Skin epidermis (tissue), 12 donors: ENCODE data around the gene UQCC5.

Source experiments
- H3K27ac ChIP-seq, 21 experiments: fragments of 200-600 bp; sonication (generic) in 11 of 21; one replicate each; pipeline ENCODE4 v1.5.0; 2020; ENCODE audit warnings: mild to moderate bottlenecking in 3 of 21, inconsistent platforms in 2 of 21, moderate library complexity in 2 of 21
- H3K4me3 ChIP-seq, 7 experiments: fragments of 200-600 bp; sonication (generic) in 2 of 7; one replicate each; pipeline ENCODE4 v1.5.0; 2020; ENCODE audit warnings: inconsistent platforms in 2 of 7, mild to moderate bottlenecking in 2 of 7, moderate library complexity in 1 of 7

Gene UQCC5

DNA sequence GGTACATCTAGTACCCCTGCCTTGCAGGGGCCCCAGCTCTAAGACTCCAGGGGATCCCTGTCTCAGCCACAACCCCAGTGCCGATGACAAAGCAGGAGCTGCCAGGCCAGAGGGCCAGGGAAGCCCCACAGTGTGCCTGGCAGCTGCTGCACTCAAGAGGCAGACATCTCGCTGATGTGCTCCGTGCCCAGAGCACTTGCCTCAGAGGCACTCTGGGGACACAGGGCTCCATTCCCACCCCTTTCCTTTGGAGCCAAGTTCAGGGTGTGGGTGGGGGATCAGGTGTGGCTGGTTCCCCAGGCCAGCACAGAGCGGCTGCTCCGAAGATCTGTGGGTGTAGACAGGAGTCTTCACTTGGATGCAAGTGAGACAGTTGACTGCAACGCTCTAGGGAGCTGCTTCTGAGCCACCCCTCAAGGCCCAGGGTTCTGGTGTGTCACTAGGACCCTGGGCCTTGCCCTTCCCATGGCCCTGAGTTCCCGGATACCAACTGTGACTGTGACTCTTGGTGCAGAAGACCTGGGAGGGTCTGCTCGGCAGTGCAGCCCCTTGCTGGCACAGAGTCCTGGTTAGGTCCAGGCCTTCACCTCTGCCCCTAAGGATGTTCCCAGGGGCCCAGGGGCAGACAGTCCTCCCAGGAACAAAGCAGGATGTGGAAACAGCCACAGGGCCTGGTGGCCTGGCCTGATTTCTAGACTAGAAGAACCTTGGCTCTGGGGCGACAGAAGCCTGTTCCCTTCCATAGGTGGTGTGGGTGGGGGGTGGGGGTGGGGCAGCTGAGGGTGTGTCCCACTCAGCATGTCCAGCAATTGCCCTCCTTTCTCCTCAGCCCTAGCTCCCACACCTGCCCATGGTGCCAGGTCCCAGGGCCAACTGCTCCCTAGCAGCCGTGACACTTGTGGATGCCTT, 5.2 kb upstream of the UQCC5 start:
- H3K27ac ChIP-seq, result peak overlapping the region in 9 of 21 experiments; percentile 0 to 71 (median 44)
- H3K4me3 ChIP-seq, result no peak overlapping the region

DNA sequence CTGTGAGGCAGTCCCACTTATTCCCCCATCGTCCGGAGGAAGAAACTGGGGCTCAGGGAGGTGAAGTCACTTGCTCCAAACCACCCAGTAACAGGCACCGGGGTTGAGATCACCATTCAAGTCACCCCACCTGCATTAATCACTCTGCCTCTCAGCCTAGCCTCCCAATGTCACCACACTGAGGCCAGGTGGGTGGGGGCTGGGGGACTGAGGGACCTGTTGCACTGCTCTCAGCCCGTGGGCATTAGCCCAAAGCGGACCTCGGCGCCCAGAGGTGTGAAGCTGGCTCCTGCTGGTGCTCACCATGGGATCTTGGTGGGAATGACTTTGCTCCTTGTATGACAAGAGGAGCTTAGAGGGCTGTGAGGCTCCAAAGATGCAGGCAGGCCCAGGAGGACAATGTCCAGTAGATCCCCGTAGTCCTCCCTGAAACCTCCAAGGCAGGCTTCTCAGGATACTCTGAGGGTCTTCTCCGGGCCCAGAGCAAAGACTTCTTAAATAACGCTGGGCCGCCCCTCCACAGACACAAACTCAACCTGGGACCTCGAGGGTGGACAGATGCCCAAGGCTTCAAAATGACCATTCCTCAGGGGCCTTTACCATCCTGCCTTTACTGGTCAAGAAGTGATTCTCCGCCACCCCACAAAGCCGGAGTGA, 4.4 kb upstream of the UQCC5 start:
- H3K27ac ChIP-seq, result peak overlapping the region in 11 of 21 experiments; percentile 0 to 72 (median 44)
- peak overlapping the region in 5 of 7 experiments; percentile 53 to 81 (median 73) for H3K4me3 ChIP-seq

DNA sequence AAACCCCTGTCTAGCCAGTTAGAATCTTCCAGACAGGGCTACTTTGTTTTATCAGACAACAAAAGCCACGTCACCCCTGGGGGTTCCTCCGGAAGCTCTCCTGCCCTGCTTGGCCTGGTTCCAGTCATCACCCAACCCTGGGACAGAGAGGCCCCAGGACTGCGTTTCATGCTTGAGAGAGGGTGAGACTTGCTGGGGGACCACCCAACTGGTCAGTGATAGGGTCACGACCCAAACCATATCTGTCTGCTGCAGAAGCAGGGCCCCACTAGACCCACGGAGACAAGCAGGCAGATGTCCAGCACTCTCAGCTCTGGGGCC, 3.9 kb upstream of the UQCC5 start:
- Histone ChIP-seq H3K27ac (peak overlapping the region in 17 of 21 experiments; percentile 10 to 82 (median 70)), H3K4me3 (peak overlapping the region; percentile 52 to 81 (median 69))

DNA sequence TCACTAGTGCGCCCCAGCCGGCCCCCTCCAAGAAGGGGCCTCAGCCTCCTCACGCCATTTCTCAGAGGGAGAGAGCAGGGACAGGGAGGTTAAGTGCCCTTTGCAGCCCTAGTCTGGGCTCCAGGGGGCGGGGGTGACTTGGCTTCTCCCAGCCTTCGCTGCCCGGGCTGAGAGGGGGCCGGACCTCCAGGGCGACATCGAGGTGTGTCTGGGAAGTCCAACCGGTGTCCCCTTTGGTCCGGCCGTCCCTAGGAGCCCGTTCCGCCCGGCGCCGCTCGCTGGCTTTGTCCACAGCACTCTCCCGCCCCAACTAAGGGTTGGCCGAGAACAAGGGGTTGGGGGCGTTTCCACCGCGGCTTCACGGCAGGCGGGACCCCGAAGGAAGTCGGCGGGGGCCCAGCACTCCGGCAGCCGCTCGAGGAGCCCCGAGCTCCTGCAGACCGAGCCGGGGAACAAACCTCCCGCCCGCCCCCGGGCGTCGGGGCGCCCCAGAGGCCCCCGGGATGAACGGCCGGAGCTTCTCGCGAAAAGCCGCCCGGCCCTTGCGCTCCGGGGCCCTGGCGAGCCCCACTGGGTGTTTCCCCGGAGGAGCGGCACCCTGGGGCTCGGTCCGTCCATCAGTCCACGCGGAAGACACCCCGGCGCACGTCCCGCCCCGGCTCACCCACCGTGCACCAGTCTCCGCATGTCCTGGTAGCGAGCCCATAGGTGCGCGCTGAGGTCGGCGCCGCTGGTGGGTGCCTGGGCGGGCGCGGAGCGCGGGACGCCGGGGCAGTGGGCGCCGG, 3.4 kb upstream of the UQCC5 start:
- peak overlapping the region; percentile 18 to 82 (median 70) for H3K27ac ChIP-seq
- H3K4me3 ChIP-seq, result peak overlapping the region; percentile 52 to 81 (median 69)

DNA sequence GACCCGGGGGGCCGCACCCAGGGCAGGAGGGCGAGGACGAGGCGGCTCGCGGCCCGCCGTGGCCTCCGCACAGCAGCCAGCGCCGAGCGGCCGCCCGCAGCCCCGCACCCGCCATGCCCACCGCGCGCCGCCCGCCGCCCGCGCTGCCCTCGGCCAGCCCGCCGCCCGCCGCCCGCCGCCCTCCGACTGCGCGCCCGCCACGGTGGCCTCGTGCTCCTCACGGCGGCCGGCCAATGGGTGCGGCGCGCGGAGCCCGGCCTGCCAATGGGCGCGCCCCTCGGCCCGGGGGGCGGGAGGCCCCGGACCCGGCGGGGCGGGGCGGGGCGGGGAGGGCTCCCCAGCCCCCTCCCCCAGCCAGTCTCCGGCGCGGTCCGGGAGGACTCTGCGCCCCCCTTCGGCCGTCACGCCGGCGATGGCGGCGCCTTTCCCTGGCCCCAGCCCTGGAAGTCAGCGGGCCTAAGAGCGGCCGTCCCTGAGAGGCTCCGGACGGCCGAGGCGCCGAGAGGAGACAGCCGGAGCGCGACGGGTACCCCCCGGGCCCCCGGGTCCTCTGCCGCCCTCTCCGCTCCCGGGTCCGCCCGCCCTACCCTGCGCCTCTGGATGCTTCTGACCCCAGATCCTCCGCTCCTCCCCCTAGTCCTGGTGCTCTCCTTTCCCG, 2.7 kb upstream of the UQCC5 start, which contains the start of gene NT5DC2:
Gene NT5DC2 (minus strand): TSS at position 235 of the 658 bp plus-strand sequence. CDS start 120 bp downstream, at position 115.
- Histone ChIP-seq H3K27ac (peak within 1 kb of the TSS; percentile 18 to 88 (median 78)), H3K4me3 (peak within 1 kb of the TSS; percentile 52 to 81 (median 69))

DNA sequence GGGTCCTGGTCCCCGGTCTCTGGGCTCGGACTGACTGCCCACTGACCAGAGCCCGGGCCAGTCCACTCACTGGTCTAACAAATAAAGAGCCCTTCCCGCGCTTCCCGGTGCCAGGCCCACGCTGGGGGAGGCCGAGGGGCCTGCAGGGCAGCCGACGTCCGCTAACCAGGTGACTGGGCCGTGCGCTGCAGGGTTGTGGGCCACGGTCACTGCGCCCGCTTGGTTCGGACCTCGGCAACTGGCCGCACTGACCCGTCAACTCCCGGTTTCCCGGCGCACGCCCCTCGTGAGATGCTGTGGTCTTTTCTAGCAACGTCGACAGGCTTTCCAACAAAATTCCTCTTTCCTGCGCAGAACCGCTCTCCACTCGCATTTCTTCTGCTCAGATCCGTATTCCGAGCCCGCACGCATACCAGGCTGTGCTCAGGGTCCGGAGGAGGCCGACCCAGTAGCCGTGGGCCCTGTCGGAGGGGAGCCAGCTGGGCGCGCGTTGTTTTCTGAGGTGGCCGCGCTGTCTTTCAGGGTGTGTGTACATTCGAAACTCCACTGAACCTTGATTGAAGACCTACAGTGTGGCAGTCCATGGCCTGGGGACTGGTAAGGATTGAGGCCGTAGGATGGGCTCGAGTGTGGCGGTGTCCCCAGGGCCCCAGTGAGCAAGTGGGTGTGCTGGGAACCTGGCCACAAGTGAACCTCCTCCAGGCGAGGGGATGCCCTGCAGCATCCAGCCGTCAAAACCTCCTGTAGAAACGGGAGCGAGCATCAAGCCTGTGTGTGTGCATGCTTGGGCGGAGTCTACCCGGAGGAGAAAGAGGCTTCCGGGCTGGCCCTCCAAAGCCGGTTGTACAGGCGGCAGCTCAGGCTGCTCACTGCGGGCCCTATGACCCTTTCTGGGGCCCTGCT, 1.9 kb upstream of the UQCC5 start:
- Histone ChIP-seq H3K4me3 (peak overlapping the region; percentile 42 to 81 (median 53)), H3K27ac (peak overlapping the region in 20 of 21 experiments; percentile 44 to 88 (median 80))

DNA sequence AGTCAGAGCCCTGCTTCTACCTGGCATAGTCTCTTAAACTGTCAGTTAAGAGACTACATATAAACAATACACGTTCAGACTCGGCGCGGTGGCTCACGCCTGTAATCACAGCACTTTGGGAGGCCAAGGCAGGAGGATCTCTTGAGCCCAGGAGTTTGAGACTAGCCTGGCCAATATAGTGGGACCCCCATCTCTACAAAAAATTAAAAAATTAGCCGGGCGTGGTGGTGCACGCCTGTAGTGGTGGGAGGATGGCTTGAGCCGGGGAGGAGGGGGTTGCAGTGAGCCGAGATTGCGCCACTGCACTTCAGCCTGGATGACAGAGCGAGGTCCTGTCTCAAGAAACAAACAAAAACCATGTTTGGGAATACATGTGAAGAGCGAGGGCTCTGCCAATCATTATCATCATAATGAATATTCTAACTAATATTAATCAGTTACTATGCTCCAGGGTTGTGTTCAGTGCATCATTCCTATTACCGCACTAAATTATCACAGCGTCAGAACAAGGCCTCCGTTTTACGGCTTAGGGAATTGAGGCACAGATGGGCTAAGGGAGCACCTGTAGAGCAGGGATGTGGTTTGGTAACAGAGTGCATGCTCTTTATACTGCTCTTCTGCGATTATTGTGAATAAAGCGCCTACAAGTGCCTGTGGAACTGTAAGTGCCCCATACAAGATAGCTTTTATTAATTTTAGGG, 844 bp upstream of the UQCC5 start:
- H3K27ac ChIP-seq, result peak overlapping the region in 10 of 21 experiments; percentile 56 to 88 (median 86)
- H3K4me3 ChIP-seq, result peak overlapping the region in 2 of 7 experiments; percentile 54 to 69

DNA sequence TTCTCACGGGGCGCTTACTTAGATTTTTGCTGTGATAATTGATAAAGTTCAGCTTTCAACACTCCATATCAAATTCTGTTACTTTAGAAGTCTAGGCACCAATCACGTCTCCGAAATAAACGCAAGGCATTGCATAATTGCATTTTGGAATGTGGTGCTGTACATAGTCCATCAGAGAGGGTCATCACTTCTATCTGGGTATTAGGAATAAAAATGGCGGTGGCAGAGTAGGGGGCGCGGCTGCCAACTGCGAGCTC, 365 bp upstream of the UQCC5 start:
- Histone ChIP-seq H3K4me3 (peak overlapping the region in 3 of 7 experiments; percentile 54 to 79 (median 69)), H3K27ac (peak overlapping the region in 5 of 21 experiments; percentile 24 to 88 (median 86))

DNA sequence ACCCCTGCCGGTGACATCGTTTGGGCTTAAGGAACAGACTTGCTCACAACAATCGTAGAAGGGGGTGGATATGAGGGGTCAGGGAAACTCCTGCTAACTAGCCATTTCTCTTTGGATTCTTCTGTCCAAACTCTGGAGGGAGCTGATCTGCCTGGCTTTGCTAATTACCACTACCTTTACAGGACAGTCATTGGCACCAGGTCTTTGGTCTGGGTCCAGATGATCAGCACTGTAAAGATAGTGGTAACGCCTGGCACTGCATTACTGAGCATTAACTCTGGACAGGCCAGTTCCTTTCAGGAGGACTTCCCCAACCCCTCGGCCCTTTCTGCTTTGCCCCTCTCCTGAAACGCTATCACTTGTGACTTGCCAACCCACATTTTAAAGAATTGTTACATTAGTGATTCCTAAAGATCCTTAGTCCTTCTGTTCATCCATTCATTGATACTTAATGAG, 788 bp downstream of the UQCC5 start:
- Histone ChIP-seq H3K27ac (peak overlapping the region in 20 of 21 experiments; percentile 28 to 94 (median 84)), H3K4me3 (peak overlapping the region; percentile 53 to 79 (median 69))

DNA sequence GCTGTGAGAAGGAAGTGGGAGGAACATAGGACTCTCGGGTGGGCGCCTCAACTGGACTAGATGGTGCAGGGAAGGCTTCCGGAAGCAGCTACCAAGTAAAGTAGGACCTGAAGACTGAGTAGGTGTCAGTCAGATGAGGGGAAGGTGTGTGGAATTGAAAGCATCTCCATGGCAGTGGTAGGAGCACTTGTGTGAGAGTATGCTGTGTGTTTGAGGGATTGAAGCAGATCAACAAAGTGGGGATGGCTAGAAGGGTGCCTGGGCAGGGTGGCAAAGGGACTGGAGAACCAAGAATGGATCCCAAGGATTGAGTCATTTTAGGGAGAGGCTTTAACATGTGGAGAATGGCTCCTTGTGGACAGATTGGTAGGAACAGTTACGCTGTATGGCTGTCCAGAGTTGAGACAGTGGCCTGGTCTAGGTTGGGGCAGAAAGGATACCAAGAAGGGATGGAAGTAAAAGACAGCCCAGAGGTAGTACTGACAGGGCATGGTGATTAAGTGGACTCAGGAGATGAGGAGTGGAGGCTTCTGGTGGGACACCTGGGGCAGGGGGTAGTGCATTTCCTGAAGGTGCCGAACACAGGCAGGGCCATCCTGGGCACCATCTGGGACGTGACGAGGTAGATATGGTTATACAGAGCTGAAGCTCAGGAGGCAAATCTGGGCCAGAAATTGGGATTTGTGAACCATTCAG, 1.5 kb downstream of the UQCC5 start:
- peak overlapping the region in 13 of 21 experiments; percentile 13 to 94 (median 85) for H3K27ac ChIP-seq
- H3K4me3 ChIP-seq, result peak overlapping the region; percentile 53 to 79 (median 69)

DNA sequence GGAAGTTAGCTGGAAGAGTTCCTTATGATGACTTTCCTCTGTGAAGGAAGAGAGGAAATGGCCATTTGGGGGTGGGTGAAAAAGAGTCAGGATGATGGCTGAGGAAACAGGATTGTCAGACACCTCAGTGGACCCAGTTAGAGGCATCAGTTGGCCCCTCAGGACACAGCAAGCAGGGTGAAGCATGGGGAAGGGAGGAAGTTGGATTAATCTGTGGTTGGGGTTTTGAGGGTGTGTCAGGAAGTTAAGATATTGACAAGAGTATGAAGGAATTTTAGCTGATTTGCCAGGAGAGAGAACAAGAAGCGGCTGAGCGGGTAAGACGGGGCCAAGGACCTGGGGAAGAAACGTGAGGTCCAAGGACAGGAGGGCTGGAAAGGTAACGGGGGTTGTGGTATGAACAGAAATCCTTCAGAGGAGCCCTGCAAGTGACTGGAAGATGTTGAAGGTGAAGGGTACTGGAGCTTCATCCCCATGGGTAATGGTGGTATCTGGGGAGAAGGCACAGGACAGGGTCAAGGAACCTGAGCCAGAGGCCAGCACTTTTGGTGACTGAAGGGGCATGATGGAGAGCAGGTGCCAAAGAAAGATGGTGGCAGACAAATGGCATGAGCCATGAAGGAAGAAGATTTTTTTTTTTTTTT, 2.7 kb downstream of the UQCC5 start:
- Histone ChIP-seq H3K27ac (peak overlapping the region in 4 of 21 experiments; percentile 2 to 91 (median 22)), H3K4me3 (no peak overlapping the region)

DNA sequence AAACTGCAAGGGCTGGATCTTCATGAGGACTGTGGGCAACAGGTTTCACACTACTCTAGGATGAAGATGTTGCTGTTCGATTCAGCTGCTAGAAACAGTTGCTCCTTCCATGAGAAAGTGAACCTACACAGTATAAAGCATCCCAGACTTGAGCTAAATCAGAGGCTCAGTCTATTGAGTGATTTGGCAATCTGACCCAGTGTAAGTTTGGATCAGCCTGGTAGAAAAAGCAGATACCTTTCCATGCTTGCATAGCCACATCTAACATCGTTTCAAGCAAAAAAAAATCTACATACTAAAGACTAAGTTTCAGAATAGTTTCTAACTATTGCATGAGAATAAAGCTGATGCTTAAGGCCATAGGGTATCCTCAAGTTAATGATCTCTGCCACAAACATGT, 4.6 kb downstream of the UQCC5 start:
- H3K27ac ChIP-seq, result no peak overlapping the region
- no peak overlapping the region for H3K4me3 ChIP-seq

DNA sequence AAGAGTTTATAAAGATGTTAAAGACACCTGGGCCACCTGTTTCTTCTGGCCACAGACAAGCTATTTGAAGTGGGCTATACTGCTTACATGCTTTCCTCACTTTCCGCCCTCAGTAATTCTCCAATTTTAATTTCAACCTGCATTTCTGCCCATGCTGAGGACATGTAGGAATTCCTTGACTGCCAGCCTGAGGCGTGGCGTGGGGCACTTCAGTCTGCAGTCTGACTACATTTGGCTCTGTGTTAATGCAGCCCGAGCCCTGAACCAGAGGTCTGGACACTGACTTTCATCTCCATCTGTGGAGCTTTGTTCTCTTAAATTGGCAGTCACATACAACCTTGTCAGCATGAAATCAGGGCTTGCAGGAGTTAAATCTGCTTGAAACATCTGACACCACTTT, 8.5 kb downstream of the UQCC5 start:
- H3K4me3 ChIP-seq, result no peak overlapping the region
- no peak overlapping the region for H3K27ac ChIP-seq

DNA sequence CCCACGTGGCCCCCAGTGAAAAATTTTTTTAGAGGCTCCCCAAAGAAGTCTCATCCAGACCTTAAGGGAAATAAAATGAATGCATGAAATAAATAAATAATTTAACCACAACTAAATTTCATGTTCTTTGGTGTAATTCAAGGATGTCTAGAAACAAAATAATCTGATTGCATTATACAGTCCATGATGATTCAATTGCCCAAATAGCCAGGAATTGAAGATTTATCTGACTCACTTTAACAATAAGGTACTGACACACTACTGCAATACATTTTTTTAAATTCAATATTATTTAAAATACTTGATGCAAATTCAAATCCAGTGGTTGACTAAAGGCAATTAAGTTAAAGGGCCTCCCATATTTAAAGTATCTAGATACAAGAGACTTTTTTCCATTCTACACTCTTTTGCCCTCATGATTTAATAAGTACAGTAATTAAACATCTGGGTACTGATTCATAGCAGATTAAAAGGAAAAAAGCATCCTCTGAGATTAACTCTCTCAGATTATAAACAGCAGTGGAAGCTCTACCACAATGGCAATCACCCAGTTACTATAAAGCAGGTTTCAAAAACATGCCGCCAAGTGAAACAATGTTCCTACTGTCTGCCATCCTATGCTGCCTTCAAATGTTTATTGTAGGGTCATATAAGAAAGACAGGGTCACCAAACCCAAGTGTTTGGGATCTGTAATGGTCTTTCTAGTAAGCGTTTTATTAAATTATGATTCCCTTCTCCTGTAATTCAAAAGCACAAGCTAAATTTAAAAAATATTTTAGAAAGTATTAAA, 9.9 kb downstream of the UQCC5 start:
- H3K27ac ChIP-seq, result no peak overlapping the region
- no peak overlapping the region for H3K4me3 ChIP-seq

DNA sequence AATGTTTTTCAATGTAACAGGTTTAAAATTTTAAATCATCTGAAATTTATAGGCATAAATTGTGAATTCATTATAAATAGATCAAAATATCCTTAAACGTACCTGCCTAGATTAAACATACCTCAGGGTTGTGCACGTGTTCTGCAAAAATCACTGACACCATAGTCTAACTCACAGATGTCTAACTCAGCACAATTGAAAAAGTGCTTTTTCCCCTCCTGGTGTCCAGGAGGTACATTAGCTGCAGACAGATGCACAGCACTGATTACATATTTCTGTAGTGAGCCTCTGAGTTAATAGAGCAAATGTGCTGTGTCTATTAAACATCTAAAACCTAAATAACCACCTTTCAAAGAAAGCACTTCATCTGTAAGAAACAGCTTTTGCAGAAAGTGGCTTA, 10.7 kb downstream of the UQCC5 start:
- H3K27ac ChIP-seq, result no peak overlapping the region
- no peak overlapping the region for H3K4me3 ChIP-seq

DNA sequence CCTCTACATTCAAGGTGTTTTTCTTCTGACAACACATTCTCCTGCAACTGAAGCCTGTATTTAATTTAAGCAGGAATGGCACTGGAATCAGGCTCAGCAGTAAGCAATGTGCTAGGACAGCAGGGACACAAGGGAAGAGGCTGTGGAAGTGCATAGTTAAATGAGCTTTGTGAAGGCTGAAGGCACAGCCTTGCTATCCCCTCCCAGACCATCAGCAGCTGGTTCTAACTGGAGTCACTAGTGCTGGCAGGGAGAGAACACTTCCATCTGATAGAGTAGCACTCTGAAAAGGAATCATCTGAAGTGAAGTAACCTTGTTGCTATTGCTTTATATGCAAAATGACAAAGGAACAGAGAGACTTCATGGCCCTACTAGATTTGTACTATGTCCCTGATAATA, 14.7 kb downstream of the UQCC5 start:
- H3K4me3 ChIP-seq, result no peak overlapping the region
- H3K27ac ChIP-seq, result no peak overlapping the region
